Spinal cord (tissue), 10 donors: ENCODE results near the gene GOPC. TPM values are rescaled to one million over a fixed set of nuclear protein-coding genes. Genes with fewer than 3 reads are reported as not detected.

Experiments used
- DNase-seq, 6 donors: peaks; one replicate each; pipeline versions ENCODE4 v3.0.0 to v3.0.0-alpha.2; 2013 to 2015; ENCODE audit warnings: low spot score in 6 of 6, low read depth in 4 of 6
- H3K27ac ChIP-seq: one replicate; pipeline ENCODE4 v1.5.1; 2013; ENCODE audit warnings: low read depth, low read length, control low read depth
- H3K27me3 ChIP-seq: one replicate; pipeline ENCODE4 v1.6.1; 2013; ENCODE audit warnings: low read length; ENCODE audit not compliant: control insufficient read depth, insufficient read depth
- H3K36me3 ChIP-seq: one replicate; pipeline ENCODE4 v1.6.1; 2013; ENCODE audit warnings: low read length; ENCODE audit not compliant: control insufficient read depth, insufficient read depth
- H3K4me1 ChIP-seq: one replicate; pipeline ENCODE4 v1.6.1; 2013; ENCODE audit warnings: low read length; ENCODE audit not compliant: control insufficient read depth, insufficient read depth
- H3K4me3 ChIP-seq: one replicate; pipeline ENCODE4 v1.5.1; 2013; ENCODE audit warnings: low read depth, low read length, control low read depth
- H3K9me3 ChIP-seq: one replicate; pipeline ENCODE4 v1.6.1; 2013; ENCODE audit warnings: low read length; ENCODE audit not compliant: control insufficient read depth, insufficient read depth
- WGBS: methylation state at CpG from one replicate; pipeline ENCODE4 v1.1.5; 2013; ENCODE audit warnings: missing lambda C conversion rate; ENCODE audit not compliant: insufficient coverage; 5-methylcytosine and 5-hydroxymethylcytosine counted together
- polyA plus RNA-seq, 2 donors: library from polyadenylated mRNA; unstranded; fragments of 120-200 nt; gene quantifications; one replicate each; pipeline ENCODE4 v1.2.1, GENCODE V29; 2013; ENCODE audit not compliant: insufficient read length in 2 of 2
- total RNA-seq, 2 donors: library from RNA; depleted of rRNA in 1 of 2; stranded (reverse); fragments of 120-200 nt in 1 of 2; fragments of >200 nt in 1 of 2; gene quantifications; one replicate each; pipeline versions ENCODE4 v1.2.3 to v1.2.4, GENCODE V29; 2013 to 2014
- donor health status: healthy.

The GOPC gene
- total and polyA plus RNA-seq, 4 donors: 32.1 to 56.6 (median 47.7) TPM

GRCh38 chr6:117600008-117600743 is 2.1 kb downstream of the GOPC start:
- WGBS: 63% methylated on average over 2 of the region's 6 CpGs
- DNase-seq: peak in 1 of 6 donors; percentile 4
- H3K4me3 ChIP-seq: peak overlapping the region; percentile 87
- peaks cover 4% of the 10 kb centered on the region for H3K36me3 ChIP-seq
- peaks cover 2% of the 10 kb centered on the region for H3K4me1 ChIP-seq
- no peaks in the 10 kb centered on the region for H3K27me3 ChIP-seq
- peaks cover 2% of the 10 kb centered on the region for H3K9me3 ChIP-seq
- H3K27ac ChIP-seq: no peak overlapping the region

GRCh38 chr6:117597755-117598154 is 4.6 kb downstream of the GOPC start:
- DNase-seq: no peak
- H3K27me3 ChIP-seq: no peaks in the 10 kb centered on the region
- H3K9me3 ChIP-seq: peaks cover 2% of the 10 kb centered on the region
- H3K36me3 ChIP-seq: peaks cover 4% of the 10 kb centered on the region
- peaks cover 2% of the 10 kb centered on the region for H3K4me1 ChIP-seq
- no peak overlapping the region for H3K4me3 ChIP-seq
- WGBS: no CpG with 5 or more reads among the region's 2 CpGs
- H3K27ac ChIP-seq: no peak overlapping the region

GRCh38 chr6:117595099-117595923 is 7.0 kb downstream of the GOPC start:
- Histone ChIP-seq H3K27ac (no peak overlapping the region), H3K36me3 (peaks cover 6% of the 10 kb centered on the region), H3K27me3 (no peaks in the 10 kb centered on the region), H3K4me3 (no peak overlapping the region), H3K9me3 (peaks cover 2% of the 10 kb centered on the region), H3K4me1 (peaks cover under 1% of the 10 kb centered on the region)
- 100% methylated on average over 1 of the region's 2 CpGs for WGBS
- DNase-seq: no peak

- Histone ChIP-seq H3K4me3 (no peak overlapping the region), H3K36me3 (peaks cover 11% of the 10 kb centered on the region), H3K27me3 (no peaks in the 10 kb centered on the region), H3K27ac (no peak overlapping the region), H3K4me1 (no peaks in the 10 kb centered on the region), H3K9me3 (peaks cover 2% of the 10 kb centered on the region)
- no peak for DNase-seq
- WGBS: 100% methylated on average over 2 of the region's 3 CpGs
Observed at GRCh38 chr6:117592983-117593759, 9.1 kb downstream of the GOPC start.

GRCh38 chr6:117591405-117591804 is 10.9 kb downstream of the GOPC start:
- peaks cover 9% of the 10 kb centered on the region for H3K36me3 ChIP-seq
- H3K27me3 ChIP-seq: no peaks in the 10 kb centered on the region
- WGBS: 71% methylated on average over 1 of the region's 3 CpGs
- no peak overlapping the region for H3K27ac ChIP-seq
- no peak overlapping the region for H3K4me3 ChIP-seq
- DNase-seq: no peak
- H3K4me1 ChIP-seq: no peaks in the 10 kb centered on the region
- H3K9me3 ChIP-seq: no peaks in the 10 kb centered on the region

GRCh38 chr6:117590447-117590846 is 11.9 kb downstream of the GOPC start:
- peaks cover 9% of the 10 kb centered on the region for H3K36me3 ChIP-seq
- H3K4me1 ChIP-seq: no peaks in the 10 kb centered on the region
- H3K4me3 ChIP-seq: no peak overlapping the region
- H3K27ac ChIP-seq: no peak overlapping the region
- H3K9me3 ChIP-seq: no peaks in the 10 kb centered on the region
- DNase-seq: no peak
- no peaks in the 10 kb centered on the region for H3K27me3 ChIP-seq
- 100% methylated on average over 2 of the region's 5 CpGs for WGBS

GRCh38 chr6:117585647-117586046 is 16.7 kb downstream of the GOPC start:
- Histone ChIP-seq H3K36me3 (peaks cover 13% of the 10 kb centered on the region), H3K27ac (no peak overlapping the region), H3K4me3 (no peak overlapping the region), H3K9me3 (peaks cover 4% of the 10 kb centered on the region), H3K27me3 (no peaks in the 10 kb centered on the region), H3K4me1 (no peaks in the 10 kb centered on the region)
- DNase-seq: no peak

- no peak overlapping the region for H3K4me3 ChIP-seq
- no peaks in the 10 kb centered on the region for H3K4me1 ChIP-seq
- no peaks in the 10 kb centered on the region for H3K36me3 ChIP-seq
- no peaks in the 10 kb centered on the region for H3K9me3 ChIP-seq
- no peak overlapping the region for H3K27ac ChIP-seq
- WGBS: 86% methylated on average over 1 of the region's 4 CpGs
- DNase-seq: no peak
- H3K27me3 ChIP-seq: no peaks in the 10 kb centered on the region
Observed at GRCh38 chr6:117574198-117574597, 28.1 kb downstream of the GOPC start.

- Histone ChIP-seq H3K9me3 (no peaks in the 10 kb centered on the region), H3K4me1 (no peaks in the 10 kb centered on the region), H3K4me3 (no peak overlapping the region), H3K27me3 (no peaks in the 10 kb centered on the region), H3K27ac (no peak overlapping the region), H3K36me3 (no peaks in the 10 kb centered on the region)
- no peak for DNase-seq
- 80% methylated on average over 2 of the region's 5 CpGs for WGBS
Observed at GRCh38 chr6:117573006-117573680, 29.2 kb downstream of the GOPC start.
